Naive thymus-derived CD8-positive, alpha-beta T cell (primary cell): ENCODE data around the gene MFAP5. TPM values are rescaled to one million over a fixed set of nuclear protein-coding genes. Genes with fewer than 3 reads are reported as not detected.

ENCODE experiments used
- ATAC-seq, 2 donors: fragments of 150-1000 bp; cut with Tn5 transposase in 1 of 2; sonication (Bioruptor Pico), chemical (Tn5 transposase) in 1 of 2; 1 replicate in 1 of 2; 2 replicates in 1 of 2; pipeline ENCODE4 v1.10.0; 2021; ENCODE audit warnings: mild to moderate bottlenecking in 2 of 2, moderate library complexity in 2 of 2
- POLR2A ChIA-PET: fragments of 350-600 bp; sonication (Branson Sonifier 250); formaldehyde crosslinking; loops from one replicate; lab custom pipeline; 2021; ENCODE audit warnings: antibody characterized with exemption; lab: Charles Lee
- DNase-seq, 10 donors: peaks; one replicate each; pipeline versions ENCODE4 v3.0.0 to v3.0.0-alpha.2; 2020 to 2022
- H3K27ac Mint-ChIP-seq, 10 donors: one replicate each; pipeline ENCODE4 v1.8.0; 2020 to 2022; ENCODE audit warnings: mild to moderate bottlenecking in 10 of 10, mixed read lengths in 10 of 10, moderate library complexity in 4 of 10, inconsistent platforms in 1 of 10
- H3K27me3 Mint-ChIP-seq, 5 donors: one replicate each; pipeline ENCODE4 v1.8.0; 2021 to 2022; ENCODE audit warnings: mixed read lengths in 5 of 5
- H3K36me3 Mint-ChIP-seq, 3 donors: one replicate each; pipeline ENCODE4 v1.8.0; 2020 to 2022; ENCODE audit warnings: mixed read lengths in 3 of 3, mild to moderate bottlenecking in 2 of 3, inconsistent platforms in 1 of 3
- H3K4me1 Mint-ChIP-seq, 4 donors: one replicate each; pipeline ENCODE4 v1.8.0; 2021 to 2022; ENCODE audit warnings: mixed read lengths in 4 of 4
- H3K4me3 Mint-ChIP-seq, 10 donors: one replicate each; pipeline ENCODE4 v1.8.0; 2020 to 2022; ENCODE audit warnings: mild to moderate bottlenecking in 10 of 10, mixed read lengths in 10 of 10, moderate library complexity in 6 of 10, inconsistent platforms in 1 of 10
- H3K9me3 Mint-ChIP-seq, 9 donors: one replicate each; pipeline ENCODE4 v1.8.0; 2020 to 2022; ENCODE audit warnings: mixed read lengths in 9 of 9, mild to moderate bottlenecking in 3 of 9, inconsistent platforms in 1 of 9, moderate library complexity in 1 of 9
- polyA plus RNA-seq, 3 donors: library from polyadenylated mRNA; unstranded; fragments of 300-500 nt; fragmentation: Illumina TruSeq; gene quantifications; one replicate each; pipeline ENCODE4 v1.2.3, GENCODE V29; 2021
- total RNA-seq, 8 experiments: library from RNA in 2 of 8; stranded (reverse) in 2 of 8; gene quantifications; one replicate each; pipeline ENCODE4 v1.2.3 and lab custom pipeline; 2021 to 2026

MFAP5 gene, protein sequence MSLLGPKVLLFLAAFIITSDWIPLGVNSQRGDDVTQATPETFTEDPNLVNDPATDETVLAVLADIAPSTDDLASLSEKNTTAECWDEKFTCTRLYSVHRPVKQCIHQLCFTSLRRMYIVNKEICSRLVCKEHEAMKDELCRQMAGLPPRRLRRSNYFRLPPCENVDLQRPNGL
- total RNA-seq (not detected), polyA plus RNA-seq (not detected), total RNA-seq (lab: John Stamatoyannopoulos, UW) (0 reads per million in 6 experiments)

DNA sequence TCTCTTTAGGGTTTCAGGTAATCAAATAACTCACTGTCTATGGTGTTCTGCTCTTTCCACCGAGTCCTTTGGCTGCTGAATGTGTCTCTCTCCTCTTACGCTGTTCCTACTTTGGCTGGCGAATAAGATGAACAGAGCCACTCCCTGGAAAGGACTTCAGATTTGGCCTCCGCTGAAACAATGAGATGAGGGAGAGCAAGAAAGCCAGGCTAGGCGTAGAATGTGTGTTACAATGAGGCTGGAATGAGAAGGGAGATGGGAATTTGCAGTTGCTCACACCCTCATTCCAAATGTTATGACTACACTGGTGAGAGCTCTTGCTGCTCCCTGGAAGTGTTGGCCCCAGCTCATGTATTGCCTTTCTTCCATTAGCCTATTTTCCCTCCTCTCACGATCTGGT, at the start of gene MFAP5:
MFAP5 (minus strand) TSS at position 234 of the 400 bp plus-strand sequence. CDS start 722 bp downstream, outside the sequence.
- POLR2A ChIA-PET = no interaction called here
- H3K27ac Mint-ChIP-seq = no peak within 1 kb of the TSS
- ATAC-seq (no peak), DNase-seq (no peak)
- H3K4me1 Mint-ChIP-seq = peaks cover 0 to 4% (median 0%) of the 10 kb centered on the region in 4 donors
- no peaks in the 10 kb centered on the region for H3K9me3 Mint-ChIP-seq
- H3K27me3 Mint-ChIP-seq = peaks cover 0 to 11% (median 5%) of the 10 kb centered on the region in 5 donors
- no peaks in the 10 kb centered on the region for H3K36me3 Mint-ChIP-seq
- H3K4me3 Mint-ChIP-seq = no peak within 1 kb of the TSS

DNA sequence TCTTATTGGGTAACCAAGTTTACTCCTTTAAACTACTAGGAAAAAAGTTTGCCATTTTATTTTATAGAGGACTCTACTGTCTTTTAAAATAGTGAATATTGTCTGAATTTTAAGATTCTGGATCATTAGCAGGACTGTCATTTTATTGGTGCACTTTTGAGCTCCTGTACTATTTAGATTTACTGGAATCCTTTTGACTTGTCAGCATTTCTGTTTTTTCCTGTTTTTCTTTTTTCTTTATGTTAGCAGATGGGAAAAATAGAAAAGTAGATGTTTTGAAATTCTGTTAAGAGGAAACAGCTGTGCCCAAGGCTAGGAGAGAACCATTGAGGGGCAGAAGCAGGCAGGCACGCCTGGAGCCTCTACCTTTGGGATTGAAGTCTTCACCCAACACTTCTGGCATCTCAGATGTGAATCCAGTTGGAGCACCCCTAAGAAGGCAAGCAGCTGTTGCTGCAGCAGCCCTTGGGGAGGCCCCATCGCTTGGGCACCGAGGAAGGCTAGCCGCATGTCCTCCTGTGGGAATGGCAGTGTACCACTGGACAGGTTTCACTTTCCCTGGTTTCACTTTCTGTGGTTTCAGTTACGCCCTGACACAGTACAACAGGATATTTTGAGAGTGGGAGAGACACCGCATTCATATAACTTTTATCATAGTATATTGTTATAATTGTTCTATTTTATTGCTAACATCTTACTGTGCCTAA, 46.7 kb upstream of the MFAP5 start:
- POLR2A ChIA-PET = no interaction called here
- Mint-ChIP-seq H3K4me1 (peaks cover 6 to 27% (median 19%) of the 10 kb centered on the region in 4 donors), H3K4me3 (peak overlapping the region in 1 of 10 donors; percentile 19), H3K9me3 (no peaks in the 10 kb centered on the region), H3K27ac (peak overlapping the region in 5 of 10 donors; percentile 7 to 36 (median 22)), H3K36me3 (peaks cover 0 to 7% (median 0%) of the 10 kb centered on the region in 3 donors), H3K27me3 (no peaks in the 10 kb centered on the region)
- ATAC-seq (no peak), DNase-seq (no peak)

DNA sequence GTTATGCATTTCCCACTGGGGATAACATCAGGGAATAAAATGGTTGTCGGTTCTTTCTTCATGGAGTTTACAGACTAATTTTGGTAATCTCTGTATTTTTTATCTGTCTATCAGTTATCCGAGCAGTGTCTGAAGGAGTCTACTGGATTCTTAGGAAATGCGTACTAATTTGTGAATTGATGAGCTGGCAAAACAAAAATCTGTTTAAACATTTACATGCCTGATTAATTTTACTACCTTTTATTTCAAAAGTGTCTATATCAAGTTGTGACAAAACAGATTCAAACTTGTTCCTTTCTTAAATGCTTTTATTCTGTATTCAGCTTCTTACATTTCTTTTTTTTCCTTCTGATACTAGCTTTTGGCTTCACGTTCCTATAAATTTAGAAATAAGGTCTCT, 39.5 kb upstream of the MFAP5 start:
- DNase-seq (no peak), ATAC-seq (no peak)
- Mint-ChIP-seq H3K4me1 (peaks cover 11 to 25% (median 20%) of the 10 kb centered on the region in 4 donors), H3K36me3 (peaks cover 0 to under 1% (median 0%) of the 10 kb centered on the region in 3 donors), H3K4me3 (no peak overlapping the region), H3K9me3 (peaks cover 0 to 2% (median 0%) of the 10 kb centered on the region in 9 donors), H3K27me3 (no peaks in the 10 kb centered on the region), H3K27ac (peak overlapping the region in 1 of 10 donors; percentile 22)
- POLR2A ChIA-PET = no interaction called here

DNA sequence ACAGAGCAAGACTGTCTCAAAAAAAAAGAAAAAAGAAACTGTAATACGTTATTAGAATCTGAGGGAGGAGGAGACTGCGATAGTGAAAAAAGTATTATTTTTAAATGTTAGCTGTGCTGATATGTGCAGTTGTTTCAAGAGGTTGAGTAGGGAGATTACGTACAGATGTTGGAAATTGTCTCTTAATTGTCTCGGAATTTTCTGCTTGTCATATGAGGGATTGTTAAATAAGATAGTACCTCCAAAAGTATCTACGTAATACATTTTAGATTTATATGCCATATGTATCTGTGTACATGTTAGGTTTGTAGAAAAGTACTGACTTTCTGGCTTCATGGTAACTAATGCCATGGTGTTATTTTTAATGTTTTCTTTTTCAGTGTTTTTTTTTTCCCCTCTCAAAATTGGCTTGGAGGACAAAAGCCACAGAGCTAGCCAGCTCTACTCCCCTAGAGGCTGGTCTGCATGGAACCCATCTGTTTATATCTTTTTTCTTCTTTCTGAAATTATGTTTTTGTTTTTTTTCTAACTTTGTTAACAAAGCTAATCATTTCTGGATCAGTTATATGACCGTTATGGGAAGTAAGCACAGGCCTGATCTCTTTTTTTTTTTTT, 38.5 kb upstream of the MFAP5 start:
- Mint-ChIP-seq H3K9me3 (peaks cover 0 to 2% (median 0%) of the 10 kb centered on the region in 9 donors), H3K36me3 (no peaks in the 10 kb centered on the region), H3K27ac (peak overlapping the region in 1 of 10 donors; percentile 43), H3K4me1 (peaks cover 17 to 35% (median 27%) of the 10 kb centered on the region in 4 donors), H3K4me3 (peak overlapping the region in 1 of 10 donors; percentile 45), H3K27me3 (no peaks in the 10 kb centered on the region)
- DNase-seq = no peak
- no peak for ATAC-seq
- POLR2A ChIA-PET = interaction anchor here (0.5 kb wide), 1 partner anchor 202 kb away, joined by 8 read pairs; no protein-coding TSS in a partner anchor

DNA sequence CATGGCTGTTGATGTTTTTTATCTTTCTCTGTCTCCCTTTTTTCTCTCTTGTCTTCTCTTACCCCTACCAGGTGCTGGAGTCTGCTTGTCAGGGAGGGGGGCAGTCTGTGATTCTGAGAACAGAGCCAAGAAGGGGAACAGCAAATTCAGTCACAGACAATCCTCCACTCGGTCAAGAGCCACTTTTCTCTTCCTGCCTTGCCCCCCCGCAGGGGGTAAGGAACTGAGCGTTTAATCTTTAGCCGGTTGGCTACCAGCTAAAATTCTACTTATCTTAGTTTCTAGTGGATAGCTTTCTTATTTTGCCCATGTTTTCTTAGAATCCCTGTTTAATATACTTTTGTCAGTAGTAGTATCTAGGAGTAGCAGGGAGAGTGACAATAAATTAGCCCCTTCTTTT, 37.1 kb upstream of the MFAP5 start:
- Mint-ChIP-seq H3K27me3 (no peaks in the 10 kb centered on the region), H3K4me3 (peak overlapping the region; percentile 54 to 84 (median 76)), H3K9me3 (peaks cover 0 to 2% (median 0%) of the 10 kb centered on the region in 9 donors), H3K36me3 (no peaks in the 10 kb centered on the region), H3K4me1 (peaks cover 17 to 35% (median 29%) of the 10 kb centered on the region in 4 donors), H3K27ac (peak overlapping the region in 9 of 10 donors; percentile 5 to 79 (median 50))
- POLR2A ChIA-PET = no interaction called here
- ATAC-seq (no peak), DNase-seq (no peak)

DNA sequence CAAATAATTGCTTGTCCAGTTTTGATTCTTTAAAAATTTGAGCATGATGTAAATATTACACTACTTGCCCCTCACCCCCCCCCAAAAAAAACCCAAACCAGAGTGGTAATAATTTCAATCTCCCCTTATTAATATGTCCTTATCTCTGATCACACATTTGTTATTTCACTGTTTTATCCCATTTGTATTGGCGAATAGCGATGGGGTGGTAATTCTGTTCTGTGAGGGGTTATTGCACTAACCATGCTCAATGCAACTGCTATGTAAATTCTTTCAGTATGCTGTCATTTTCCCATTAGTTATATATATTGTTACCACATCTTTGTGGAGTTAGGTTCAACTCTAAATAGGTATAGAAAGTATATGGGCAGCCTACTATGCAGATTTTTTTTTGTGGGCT, 36.3 kb upstream of the MFAP5 start:
- H3K27me3 Mint-ChIP-seq = no peaks in the 10 kb centered on the region
- peaks cover 17 to 35% (median 29%) of the 10 kb centered on the region in 4 donors for H3K4me1 Mint-ChIP-seq
- H3K27ac Mint-ChIP-seq = peak overlapping the region; percentile 36 to 91 (median 80)
- H3K9me3 Mint-ChIP-seq = peaks cover 0 to 2% (median 0%) of the 10 kb centered on the region in 9 donors
- H3K4me3 Mint-ChIP-seq = peak overlapping the region; percentile 83 to 96 (median 92)
- no peaks in the 10 kb centered on the region for H3K36me3 Mint-ChIP-seq
- POLR2A ChIA-PET = interaction anchor here (0.9 kb wide), 1 partner anchor 41 kb away, joined by 3 read pairs; no protein-coding TSS in a partner anchor
- ATAC-seq (no peak), DNase-seq (no peak)

DNA sequence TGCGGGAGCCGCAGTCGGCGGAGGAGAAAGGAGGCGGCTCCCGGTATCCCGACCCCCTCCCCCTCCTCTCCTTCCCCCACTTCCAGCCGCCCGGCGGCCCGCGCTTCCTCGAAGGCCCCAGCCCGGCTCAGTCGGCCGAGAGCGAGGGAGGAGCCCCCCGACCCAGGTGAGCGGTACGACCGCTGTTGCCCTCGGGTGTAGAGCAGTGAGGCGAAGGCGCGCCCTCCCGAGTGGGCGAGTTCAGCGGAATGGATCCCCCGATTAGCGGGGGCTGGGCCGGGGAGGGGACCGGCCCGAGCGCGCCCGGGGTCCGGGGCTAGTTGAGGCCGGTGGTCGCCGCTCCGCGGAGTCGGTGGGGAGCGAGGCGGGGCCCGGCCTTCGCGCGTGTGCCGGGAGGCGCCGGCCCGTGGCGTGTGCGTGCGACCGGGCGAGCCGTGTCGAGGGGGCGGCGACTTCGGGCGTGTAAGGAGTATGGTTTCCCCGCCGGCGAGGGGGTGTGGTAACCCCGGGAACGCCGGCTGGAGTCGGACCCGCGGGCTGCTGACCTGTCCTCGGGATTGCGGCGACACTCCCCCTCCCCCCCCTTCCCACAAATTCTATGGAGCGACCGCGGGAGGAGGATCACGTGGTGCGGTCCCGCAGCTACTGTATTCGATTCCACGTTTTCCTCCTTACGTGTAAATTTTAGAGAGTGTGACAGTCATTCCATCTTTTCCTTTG, 35.7 kb upstream of the MFAP5 start:
- POLR2A ChIA-PET = interaction anchor here (0.9 to 1.0 kb wide), 3 partner anchors 10 to 251 kb away, joined by 3 to 5 read pairs (median 4); partner anchors contain the start of gene M6PR
- peaks cover 17 to 35% (median 29%) of the 10 kb centered on the region in 4 donors for H3K4me1 Mint-ChIP-seq
- H3K9me3 Mint-ChIP-seq = peaks cover 0 to 2% (median 0%) of the 10 kb centered on the region in 9 donors
- DNase-seq = peak; percentile 22 to 72 (median 48)
- peak; percentile 38 to 57 for ATAC-seq
- peak overlapping the region; percentile 75 to 97 (median 90) for H3K27ac Mint-ChIP-seq
- H3K27me3 Mint-ChIP-seq = no peaks in the 10 kb centered on the region
- peak overlapping the region; percentile 89 to 96 (median 94) for H3K4me3 Mint-ChIP-seq
- no peaks in the 10 kb centered on the region for H3K36me3 Mint-ChIP-seq

DNA sequence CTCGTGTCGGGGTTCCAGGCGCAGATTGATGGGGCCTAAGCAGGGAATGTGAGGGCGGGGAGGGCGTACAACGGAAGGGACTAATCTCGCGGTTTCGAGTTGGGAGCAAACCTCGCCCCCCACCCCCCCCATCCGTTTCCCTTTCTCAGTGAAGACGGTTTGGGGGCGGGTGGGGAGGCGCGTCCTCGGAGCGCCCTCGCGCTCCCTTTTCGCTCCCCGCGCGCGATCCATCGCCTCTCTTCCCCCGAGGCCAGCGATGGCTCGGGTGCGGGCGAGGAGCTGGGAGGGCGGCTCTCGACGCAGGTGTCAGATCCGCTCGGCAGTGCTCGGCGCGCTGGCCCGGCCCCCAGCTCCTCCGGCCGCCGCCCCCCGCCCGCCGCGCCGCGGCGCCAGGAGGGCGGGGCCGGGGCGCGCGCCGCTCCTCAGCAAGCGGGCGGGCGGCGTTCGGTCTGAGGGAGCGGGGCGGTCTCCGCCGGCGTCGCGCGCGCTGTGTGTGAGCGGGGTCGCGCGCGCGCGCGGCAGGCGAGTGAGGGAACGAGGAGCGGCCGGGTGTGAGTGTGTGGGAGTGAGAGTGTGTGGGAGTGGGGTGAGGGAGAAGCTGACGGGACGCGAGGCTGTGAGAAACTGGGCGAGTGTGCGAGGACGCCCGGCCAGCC, 35.0 kb upstream of the MFAP5 start, which contains the start of gene RIMKLB:
RIMKLB (plus strand) TSS at position 516 of the 656 bp plus-strand sequence. CDS start 15,876 bp downstream, outside the sequence.
- Mint-ChIP-seq H3K27ac (peak within 1 kb of the TSS; percentile 84 to 97 (median 92)), H3K36me3 (no peaks in the 10 kb centered on the region), H3K4me1 (peaks cover 17 to 41% (median 36%) of the 10 kb centered on the region in 4 donors), H3K27me3 (no peaks in the 10 kb centered on the region), H3K9me3 (peaks cover 0 to 2% (median 0%) of the 10 kb centered on the region in 9 donors), H3K4me3 (peak within 1 kb of the TSS; percentile 89 to 96 (median 94))
- peak; percentile 77 to 79 for ATAC-seq
- POLR2A ChIA-PET = interaction anchor here (0.9 to 1.0 kb wide), 3 partner anchors 9 to 345 kb away, joined by 3 to 5 read pairs (median 4); partner anchors contain the start of gene M6PR
- peak; percentile 65 to 89 (median 74) for DNase-seq

DNA sequence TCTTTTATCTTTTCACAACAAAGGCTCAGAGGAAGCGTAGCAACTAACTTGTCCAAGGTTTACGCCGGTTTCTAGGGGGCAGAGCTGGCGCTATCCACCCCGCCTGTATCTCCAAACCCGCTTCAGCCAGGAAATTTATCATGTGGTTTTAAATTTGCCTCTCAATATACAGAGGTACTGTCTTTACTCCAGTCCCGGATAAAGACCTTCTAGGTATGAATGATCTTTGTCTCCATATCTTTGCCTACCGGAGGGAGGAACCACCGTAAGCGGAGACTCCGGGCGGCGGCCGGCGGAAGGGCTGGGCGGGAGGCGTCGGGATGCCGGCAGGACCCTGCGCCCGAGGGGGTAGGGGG, 34.5 kb upstream of the MFAP5 start:
- Mint-ChIP-seq H3K4me1 (peaks cover 19 to 46% (median 40%) of the 10 kb centered on the region in 4 donors), H3K9me3 (peaks cover 0 to 2% (median 0%) of the 10 kb centered on the region in 9 donors), H3K4me3 (peak overlapping the region; percentile 87 to 96 (median 92)), H3K36me3 (no peaks in the 10 kb centered on the region), H3K27ac (peak overlapping the region; percentile 72 to 97 (median 92)), H3K27me3 (no peaks in the 10 kb centered on the region)
- peak; percentile 30 to 49 for ATAC-seq
- POLR2A ChIA-PET = interaction anchor here (0.9 to 1.3 kb wide), 4 partner anchors 9 to 345 kb away, joined by 3 to 5 read pairs (median 4); partner anchors contain the start of gene M6PR
- DNase-seq = peak in 5 of 10 donors; percentile 11 to 57 (median 22)

DNA sequence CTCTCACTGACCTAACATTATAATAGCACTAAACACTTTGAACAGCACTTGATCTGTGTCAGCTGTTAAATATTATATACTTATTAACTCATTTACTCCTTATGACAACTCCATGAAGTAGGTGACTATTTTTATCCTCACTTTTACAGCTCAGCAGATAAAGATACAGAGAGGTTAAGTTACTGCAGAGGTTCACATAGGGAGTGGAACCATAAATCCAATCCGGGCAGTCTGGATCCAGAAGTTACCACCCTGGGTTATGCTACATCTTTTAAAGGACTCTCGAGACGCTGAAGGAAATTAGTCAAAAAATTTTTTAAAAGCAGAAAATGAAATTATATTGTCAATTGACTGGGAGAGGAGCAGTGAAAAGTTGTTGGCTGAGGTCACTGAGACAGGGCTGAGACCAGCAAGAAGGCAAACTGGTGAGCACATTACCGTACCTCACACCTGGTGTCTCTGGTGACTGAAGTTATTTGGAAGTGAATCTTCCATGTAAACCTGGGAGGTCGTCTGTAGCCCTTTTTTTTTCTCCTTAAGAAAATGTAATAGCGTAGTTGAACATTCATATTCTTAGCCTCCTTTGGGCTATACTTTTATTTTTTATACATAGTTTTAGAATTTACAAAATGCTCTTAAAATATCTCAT, 33.9 kb upstream of the MFAP5 start:
- H3K4me1 Mint-ChIP-seq = peaks cover 21 to 48% (median 41%) of the 10 kb centered on the region in 4 donors
- POLR2A ChIA-PET = interaction anchor here (1.3 kb wide), 1 partner anchor 253 kb away, joined by 3 read pairs; the partner anchor contains the start of gene M6PR
- H3K27ac Mint-ChIP-seq = peak overlapping the region; percentile 72 to 97 (median 92)
- peak overlapping the region; percentile 87 to 96 (median 92) for H3K4me3 Mint-ChIP-seq
- no peaks in the 10 kb centered on the region for H3K36me3 Mint-ChIP-seq
- ATAC-seq (no peak), DNase-seq (peak in 1 of 10 donors; percentile 5)
- peaks cover 0 to 2% (median 0%) of the 10 kb centered on the region in 9 donors for H3K9me3 Mint-ChIP-seq
- no peaks in the 10 kb centered on the region for H3K27me3 Mint-ChIP-seq
